ENCODE data around the gene MCCD1.

Gene MCCD1

DNA sequence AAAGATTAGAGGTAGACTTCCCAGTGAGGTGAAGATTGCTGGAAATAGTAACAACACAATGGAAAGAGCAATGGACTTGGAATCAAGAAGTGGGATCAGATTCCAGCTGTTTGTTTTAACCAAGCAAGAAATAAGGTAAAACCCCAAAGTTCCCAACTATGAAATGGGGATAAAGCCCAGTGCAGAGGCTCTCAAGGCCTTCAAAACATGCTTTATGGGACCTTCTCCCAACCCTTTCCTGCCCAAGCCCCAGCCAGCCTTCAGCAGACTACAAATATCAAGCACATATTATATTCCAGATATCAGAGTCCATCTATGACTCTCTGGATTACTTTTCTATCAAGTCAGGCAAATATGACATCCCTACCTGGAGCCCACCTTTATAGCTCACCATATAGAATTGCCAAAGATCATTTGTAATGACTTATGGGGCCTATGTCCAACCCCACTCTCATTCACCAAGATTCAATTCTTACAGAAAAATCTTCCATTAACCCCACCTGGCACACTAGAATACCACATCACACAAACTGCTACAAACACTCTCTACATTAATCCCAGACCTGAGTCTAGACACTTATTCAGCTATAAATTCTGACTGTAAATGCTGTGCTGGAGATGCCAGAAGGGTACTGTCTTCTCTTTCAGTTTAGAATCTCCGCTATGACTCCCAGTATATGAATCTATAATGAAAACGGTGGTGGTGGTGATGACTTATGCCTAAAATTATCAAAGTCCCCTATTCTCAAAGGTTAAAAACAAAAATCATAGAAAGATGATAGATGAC lies 7.0 kb downstream of the MCCD1 start:
- Histone ChIP-seq H3K9me3 (ENCODE audit: insufficient read depth, low read length) (no peaks in the 10 kb centered on the region), H3K36me3 (replicated peaks; ENCODE audit: low read depth, low read length) (peaks cover 68% of the 10 kb centered on the region), H3K79me2 (ENCODE audit: low read length) (peaks cover 61% of the 10 kb centered on the region), H3K4me2 (ENCODE audit: low read length) (no peak overlapping the region), H3K9ac (ENCODE audit: low read length) (no peak overlapping the region), H3K27me3 (ENCODE audit: low read depth, low read length) (no peaks in the 10 kb centered on the region), H3K27ac (ENCODE audit: low read length) (no peak overlapping the region), H3K4me1 (ENCODE audit: low read length) (peaks cover 17% of the 10 kb centered on the region), H2AFZ (ENCODE audit: low read depth, low read length) (no peak overlapping the region), H3K4me3 (ENCODE audit: low read length) (no peak overlapping the region), H4K20me1 (ENCODE audit: insufficient read depth, low read length) (peaks cover 62% of the 10 kb centered on the region)
- no peak for TF ChIP-seq EZH2phosphoT487 (IDR thresholded peaks at IDR 0.05; ENCODE audit: low read depth)
- TF ChIP-seq, protein P1, sequence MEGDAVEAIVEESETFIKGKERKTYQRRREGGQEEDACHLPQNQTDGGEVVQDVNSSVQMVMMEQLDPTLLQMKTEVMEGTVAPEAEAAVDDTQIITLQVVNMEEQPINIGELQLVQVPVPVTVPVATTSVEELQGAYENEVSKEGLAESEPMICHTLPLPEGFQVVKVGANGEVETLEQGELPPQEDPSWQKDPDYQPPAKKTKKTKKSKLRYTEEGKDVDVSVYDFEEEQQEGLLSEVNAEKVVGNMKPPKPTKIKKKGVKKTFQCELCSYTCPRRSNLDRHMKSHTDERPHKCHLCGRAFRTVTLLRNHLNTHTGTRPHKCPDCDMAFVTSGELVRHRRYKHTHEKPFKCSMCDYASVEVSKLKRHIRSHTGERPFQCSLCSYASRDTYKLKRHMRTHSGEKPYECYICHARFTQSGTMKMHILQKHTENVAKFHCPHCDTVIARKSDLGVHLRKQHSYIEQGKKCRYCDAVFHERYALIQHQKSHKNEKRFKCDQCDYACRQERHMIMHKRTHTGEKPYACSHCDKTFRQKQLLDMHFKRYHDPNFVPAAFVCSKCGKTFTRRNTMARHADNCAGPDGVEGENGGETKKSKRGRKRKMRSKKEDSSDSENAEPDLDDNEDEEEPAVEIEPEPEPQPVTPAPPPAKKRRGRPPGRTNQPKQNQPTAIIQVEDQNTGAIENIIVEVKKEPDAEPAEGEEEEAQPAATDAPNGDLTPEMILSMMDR (IDR thresholded peaks at IDR 0.05; ENCODE audit: low read depth, low read length), result no peak

DNA sequence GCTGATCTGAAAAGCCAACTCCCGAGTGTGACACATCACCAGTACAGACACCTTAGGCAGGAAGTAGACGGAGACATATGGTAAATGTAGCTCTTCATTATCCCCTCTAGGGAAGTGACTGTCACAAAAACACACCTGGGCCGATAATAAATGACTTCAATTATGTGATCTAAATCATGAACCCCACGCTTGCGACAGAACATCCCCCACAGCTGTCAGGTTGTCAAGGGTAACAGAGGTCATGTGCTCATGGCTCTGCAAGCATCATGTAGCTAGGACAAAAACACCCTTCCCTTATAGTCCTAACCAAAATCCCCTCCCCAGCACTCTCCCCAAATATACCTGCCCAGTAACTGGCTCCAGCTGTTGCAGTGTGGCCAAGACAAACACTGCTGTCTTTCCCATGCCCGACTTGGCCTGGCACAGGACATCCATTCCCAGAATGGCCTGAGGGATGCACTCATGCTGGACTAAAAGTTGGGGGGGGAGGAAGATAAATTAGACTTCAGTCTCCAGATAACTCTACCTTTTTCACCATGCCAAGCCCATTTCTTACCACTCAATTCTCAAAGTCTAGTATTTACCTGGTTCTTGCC lies 10.1 kb downstream of the MCCD1 start:
- Histone ChIP-seq H4K20me1 (ENCODE audit: insufficient read depth, low read length) (peaks cover 56% of the 10 kb centered on the region), H3K79me2 (ENCODE audit: low read length) (peaks cover 82% of the 10 kb centered on the region), H3K27ac (ENCODE audit: low read length) (no peak overlapping the region), H3K36me3 (replicated peaks; ENCODE audit: low read depth, low read length) (peaks cover 53% of the 10 kb centered on the region), H2AFZ (ENCODE audit: low read depth, low read length) (no peak overlapping the region), H3K9ac (ENCODE audit: low read length) (no peak overlapping the region), H3K4me2 (ENCODE audit: low read length) (peak overlapping the region; percentile 88), H3K4me3 (ENCODE audit: low read length) (no peak overlapping the region), H3K9me3 (ENCODE audit: insufficient read depth, low read length) (no peaks in the 10 kb centered on the region), H3K4me1 (ENCODE audit: low read length) (peaks cover 22% of the 10 kb centered on the region), H3K27me3 (ENCODE audit: low read depth, low read length) (no peaks in the 10 kb centered on the region)
- TF ChIP-seq EZH2phosphoT487 (IDR thresholded peaks at IDR 0.05; ENCODE audit: low read depth), result no peak

DNA sequence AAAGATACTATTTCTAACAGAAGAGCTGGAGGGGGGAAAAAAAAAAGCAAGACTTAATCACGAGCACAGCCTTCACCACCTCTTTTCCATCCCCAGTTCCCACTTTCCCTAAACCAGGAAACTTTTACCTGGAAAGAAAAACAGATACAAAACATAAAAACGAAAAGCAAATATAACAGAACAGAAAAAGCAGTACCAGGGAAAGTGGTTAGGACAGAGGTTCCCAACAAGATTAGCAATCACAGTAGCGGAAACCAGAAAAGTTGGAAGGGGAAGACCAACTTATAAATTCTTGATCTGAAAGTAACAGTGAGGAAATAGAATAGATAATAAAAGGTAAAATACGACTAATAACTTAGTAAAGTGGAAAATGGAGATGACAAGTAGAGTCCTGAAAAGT lies 11.9 kb downstream of the MCCD1 start:
- Histone ChIP-seq H3K79me2 (ENCODE audit: low read length) (peaks cover 71% of the 10 kb centered on the region), H3K4me2 (ENCODE audit: low read length) (peak overlapping the region; percentile 88), H3K9me3 (ENCODE audit: insufficient read depth, low read length) (no peaks in the 10 kb centered on the region), H3K36me3 (replicated peaks; ENCODE audit: low read depth, low read length) (peaks cover 36% of the 10 kb centered on the region), H3K27ac (ENCODE audit: low read length) (peak overlapping the region; percentile 85), H3K9ac (ENCODE audit: low read length) (peak overlapping the region; percentile 96), H3K27me3 (ENCODE audit: low read depth, low read length) (no peaks in the 10 kb centered on the region), H4K20me1 (ENCODE audit: insufficient read depth, low read length) (peaks cover 44% of the 10 kb centered on the region), H3K4me1 (ENCODE audit: low read length) (peaks cover 22% of the 10 kb centered on the region), H2AFZ (ENCODE audit: low read depth, low read length) (no peak overlapping the region), H3K4me3 (ENCODE audit: low read length) (peak overlapping the region; percentile 98)
- TF ChIP-seq, protein P1 (IDR thresholded peaks at IDR 0.05; ENCODE audit: low read depth, low read length), result no peak
- no peak for TF ChIP-seq EZH2phosphoT487 (IDR thresholded peaks at IDR 0.05; ENCODE audit: low read depth)

DNA sequence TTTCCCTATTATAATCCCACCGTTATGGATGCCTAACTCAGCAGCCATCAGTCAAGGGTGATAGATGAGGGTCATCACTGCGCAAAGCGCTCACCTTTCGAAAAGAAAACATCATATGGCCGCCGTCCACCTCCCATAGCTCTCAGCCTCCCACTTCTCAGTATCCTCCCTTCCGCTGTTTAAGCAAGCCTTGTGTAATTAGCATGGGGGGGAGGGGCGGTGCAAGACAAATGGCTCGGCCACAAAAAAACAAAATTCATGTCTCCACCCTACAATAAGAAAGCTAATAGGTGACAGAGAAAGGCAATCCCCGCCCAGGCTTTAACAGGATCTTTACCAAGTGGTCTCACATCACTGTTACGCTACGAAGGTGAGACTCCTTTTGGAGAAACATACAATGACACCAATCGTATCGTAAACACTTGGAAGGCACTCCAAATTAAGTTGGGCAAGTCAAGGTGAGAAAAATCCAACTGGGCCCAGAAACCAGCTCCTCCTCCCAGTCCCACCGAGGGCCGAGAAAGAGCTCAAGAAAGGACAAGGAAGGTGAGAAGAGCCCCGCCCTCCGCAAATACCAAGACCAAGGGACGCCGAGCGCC lies 12.4 kb downstream of the MCCD1 start:
- peak overlapping the region; percentile 88 for H3K4me2 ChIP-seq (ENCODE audit: low read length)
- no peaks in the 10 kb centered on the region for H3K27me3 ChIP-seq (ENCODE audit: low read depth, low read length)
- H3K36me3 ChIP-seq (replicated peaks; ENCODE audit: low read depth, low read length), result peaks cover 31% of the 10 kb centered on the region
- H3K27ac ChIP-seq (ENCODE audit: low read length), result peak overlapping the region; percentile 85
- TF ChIP-seq, protein P1 (IDR thresholded peaks at IDR 0.05; ENCODE audit: low read depth, low read length), result no peak
- TF ChIP-seq EZH2phosphoT487 (IDR thresholded peaks at IDR 0.05; ENCODE audit: low read depth), result no peak
- peaks cover 24% of the 10 kb centered on the region for H3K4me1 ChIP-seq (ENCODE audit: low read length)
- peak overlapping the region; percentile 96 for H3K9ac ChIP-seq (ENCODE audit: low read length)
- peaks cover 66% of the 10 kb centered on the region for H3K79me2 ChIP-seq (ENCODE audit: low read length)
- no peaks in the 10 kb centered on the region for H3K9me3 ChIP-seq (ENCODE audit: insufficient read depth, low read length)
- H2AFZ ChIP-seq (ENCODE audit: low read depth, low read length), result no peak overlapping the region
- peaks cover 39% of the 10 kb centered on the region for H4K20me1 ChIP-seq (ENCODE audit: insufficient read depth, low read length)
- peak overlapping the region; percentile 98 for H3K4me3 ChIP-seq (ENCODE audit: low read length)
